D721Med (cell line): ENCODE results near the gene COL5A1.

Source experiments
- DNase-seq: peaks from one replicate; pipeline ENCODE4 v3.0.0; 2011; ENCODE audit warnings: low spot score; ENCODE audit not compliant: insufficient read length
- FAIRE-seq: peaks from 2 replicates; lab custom pipeline; 2011; peaks lifted over from hg19 to GRCh38; lab: Jason Lieb, UNC
- TF ChIP-seq, protein P1 (sequence below): IDR thresholded peaks from 2 replicates; pipeline ENCODE4 v1.5.1; 2012; ENCODE audit warnings: mild to moderate bottlenecking, control low read depth; ENCODE audit not compliant: insufficient read depth; ENCODE audit errors: missing control alignments

The COL5A1 gene

GRCh38 chr9:134744385-134745295 lies 103.0 kb downstream of the COL5A1 start:
- DNase-seq (no peak), FAIRE-seq (no peak)
- TF ChIP-seq, protein P1, sequence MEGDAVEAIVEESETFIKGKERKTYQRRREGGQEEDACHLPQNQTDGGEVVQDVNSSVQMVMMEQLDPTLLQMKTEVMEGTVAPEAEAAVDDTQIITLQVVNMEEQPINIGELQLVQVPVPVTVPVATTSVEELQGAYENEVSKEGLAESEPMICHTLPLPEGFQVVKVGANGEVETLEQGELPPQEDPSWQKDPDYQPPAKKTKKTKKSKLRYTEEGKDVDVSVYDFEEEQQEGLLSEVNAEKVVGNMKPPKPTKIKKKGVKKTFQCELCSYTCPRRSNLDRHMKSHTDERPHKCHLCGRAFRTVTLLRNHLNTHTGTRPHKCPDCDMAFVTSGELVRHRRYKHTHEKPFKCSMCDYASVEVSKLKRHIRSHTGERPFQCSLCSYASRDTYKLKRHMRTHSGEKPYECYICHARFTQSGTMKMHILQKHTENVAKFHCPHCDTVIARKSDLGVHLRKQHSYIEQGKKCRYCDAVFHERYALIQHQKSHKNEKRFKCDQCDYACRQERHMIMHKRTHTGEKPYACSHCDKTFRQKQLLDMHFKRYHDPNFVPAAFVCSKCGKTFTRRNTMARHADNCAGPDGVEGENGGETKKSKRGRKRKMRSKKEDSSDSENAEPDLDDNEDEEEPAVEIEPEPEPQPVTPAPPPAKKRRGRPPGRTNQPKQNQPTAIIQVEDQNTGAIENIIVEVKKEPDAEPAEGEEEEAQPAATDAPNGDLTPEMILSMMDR: no peak

DNA sequence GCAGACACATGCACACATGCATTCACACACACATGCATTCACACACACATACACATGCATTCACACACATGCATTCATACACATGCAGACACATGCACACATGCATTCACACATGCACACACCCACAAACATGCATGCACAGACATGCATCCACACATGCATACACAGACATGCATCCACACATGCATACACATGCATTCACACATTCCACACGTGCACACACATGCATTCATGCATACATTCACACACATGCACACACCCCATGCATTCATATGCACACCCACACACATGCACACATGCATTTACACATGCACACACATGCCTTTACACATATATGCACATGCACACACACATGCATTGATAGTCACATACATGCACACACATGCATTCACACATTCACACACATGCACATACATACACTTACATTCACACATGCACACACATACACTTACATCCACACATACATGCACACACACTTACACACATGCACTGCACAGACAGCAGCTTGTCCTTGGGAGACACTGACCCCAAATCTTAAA lies 106.4 kb downstream of the COL5A1 start:
- TF ChIP-seq, protein P1: no peak
- DNase-seq (no peak), FAIRE-seq (no peak)

DNA sequence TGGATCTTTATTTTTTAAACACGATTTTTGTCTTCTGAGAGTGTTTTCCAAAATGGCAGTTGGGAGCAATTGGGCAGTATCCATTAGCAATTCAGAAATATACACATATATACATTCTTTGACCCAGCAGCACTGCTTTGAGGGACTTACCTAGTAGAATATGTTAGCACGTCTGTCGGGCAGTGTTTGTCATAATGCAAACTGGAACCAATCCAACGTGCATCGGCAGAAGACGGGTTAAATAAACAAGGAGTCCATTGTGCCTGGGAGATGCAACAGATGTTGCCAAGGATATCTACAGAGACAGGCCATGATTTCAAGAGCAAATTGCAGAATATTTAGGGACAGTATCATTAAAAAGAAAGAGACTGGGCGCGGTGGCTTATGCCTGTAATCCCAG lies 107.0 kb downstream of the COL5A1 start:
- TF ChIP-seq, protein P1: no peak
- no peak for DNase-seq
- FAIRE-seq: no peak

- DNase-seq (no peak), FAIRE-seq (no peak)
- TF ChIP-seq, protein P1: no peak
Observed at GRCh38 chr9:134750450-134751155, 109.0 kb downstream of the COL5A1 start.

GRCh38 chr9:134751622-134752021 lies 110.0 kb downstream of the COL5A1 start:
- DNase-seq (peak; percentile 78), FAIRE-seq (no peak)
- TF ChIP-seq, protein P1: no peak

DNA sequence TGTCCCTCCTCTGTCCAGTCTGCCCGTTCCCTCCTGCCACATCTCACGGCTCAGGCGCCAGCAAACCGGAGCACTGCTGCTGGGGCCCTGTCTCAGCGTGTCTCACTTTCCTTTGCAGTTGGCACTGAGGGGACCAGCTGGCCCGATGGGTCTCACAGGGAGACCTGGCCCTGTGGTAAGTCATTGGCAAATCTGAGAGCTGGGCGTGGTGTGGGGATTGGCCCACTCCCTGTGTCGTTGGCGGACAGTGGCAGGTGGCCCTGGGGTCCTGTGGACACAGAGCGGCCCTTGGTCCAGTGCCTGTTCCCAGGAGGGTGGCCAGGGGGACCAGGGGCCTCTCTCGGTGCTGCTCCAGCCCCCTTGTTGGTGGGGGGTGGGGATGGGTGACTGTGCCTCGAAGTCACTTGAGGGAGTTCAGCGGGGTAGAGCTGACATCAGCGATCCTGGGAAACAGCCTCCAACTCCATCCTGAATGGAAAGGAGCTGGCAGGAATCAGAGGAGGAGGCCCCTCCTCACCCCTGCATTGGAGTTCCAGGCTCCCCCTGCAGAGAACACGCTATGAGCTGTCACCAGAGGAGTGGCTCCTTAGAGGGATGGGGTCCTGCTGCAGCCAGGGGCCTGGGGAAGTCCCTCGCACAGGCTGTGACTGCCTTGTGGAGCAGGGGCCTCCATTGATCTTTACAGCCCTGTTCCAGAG lies 111.0 kb downstream of the COL5A1 start:
- TF ChIP-seq, protein P1: no peak
- FAIRE-seq: no peak
- no peak for DNase-seq
